Measurements from ENCODE around the gene IPP.

GRCh38 chr1:45673956-45674355, 76.5 kb downstream of the IPP start:
- TF ChIP-seq, protein P1, sequence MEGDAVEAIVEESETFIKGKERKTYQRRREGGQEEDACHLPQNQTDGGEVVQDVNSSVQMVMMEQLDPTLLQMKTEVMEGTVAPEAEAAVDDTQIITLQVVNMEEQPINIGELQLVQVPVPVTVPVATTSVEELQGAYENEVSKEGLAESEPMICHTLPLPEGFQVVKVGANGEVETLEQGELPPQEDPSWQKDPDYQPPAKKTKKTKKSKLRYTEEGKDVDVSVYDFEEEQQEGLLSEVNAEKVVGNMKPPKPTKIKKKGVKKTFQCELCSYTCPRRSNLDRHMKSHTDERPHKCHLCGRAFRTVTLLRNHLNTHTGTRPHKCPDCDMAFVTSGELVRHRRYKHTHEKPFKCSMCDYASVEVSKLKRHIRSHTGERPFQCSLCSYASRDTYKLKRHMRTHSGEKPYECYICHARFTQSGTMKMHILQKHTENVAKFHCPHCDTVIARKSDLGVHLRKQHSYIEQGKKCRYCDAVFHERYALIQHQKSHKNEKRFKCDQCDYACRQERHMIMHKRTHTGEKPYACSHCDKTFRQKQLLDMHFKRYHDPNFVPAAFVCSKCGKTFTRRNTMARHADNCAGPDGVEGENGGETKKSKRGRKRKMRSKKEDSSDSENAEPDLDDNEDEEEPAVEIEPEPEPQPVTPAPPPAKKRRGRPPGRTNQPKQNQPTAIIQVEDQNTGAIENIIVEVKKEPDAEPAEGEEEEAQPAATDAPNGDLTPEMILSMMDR (conservative IDR thresholded peaks at IDR 0.05), result no peak
- no peak for TF ChIP-seq EZH2 (IDR thresholded peaks at IDR 0.05; ENCODE audit: low read depth)

All from PC-9 (cell line).